ENCODE results near the gene NLGN2. TPM values are rescaled to one million over a fixed set of nuclear protein-coding genes. Genes with fewer than 3 reads are reported as not detected.

The NLGN2 gene
- total RNA-seq, 1 experiment from 2014 or later, result 76.7 TPM

- TF ChIP-seq E2F5 (CRISPR knock-in tag; IDR thresholded peaks at IDR 0.05) (0 out of 2 replicates have a peak, but pooled peaks have one; percentile 43), ESRRA (CRISPR knock-in tag; IDR thresholded peaks at IDR 0.05; ENCODE audit: borderline replicate concordance) (0 out of 2 replicates have a peak, but pooled peaks have one; percentile 22), FOXP1 (CRISPR knock-in tag; IDR thresholded peaks at IDR 0.05; ENCODE audit: borderline replicate concordance) (peak; percentile 66; the same call in 1 of the 2 replicates), ZNF512 (CRISPR knock-in tag; IDR thresholded peaks at IDR 0.05; ENCODE audit: borderline replicate concordance) (no peak), NFYB (CRISPR knock-in tag; conservative IDR thresholded peaks at IDR 0.05; ENCODE audit: low read depth) (peak; percentile 77)
- TF ChIP-seq, protein P1, sequence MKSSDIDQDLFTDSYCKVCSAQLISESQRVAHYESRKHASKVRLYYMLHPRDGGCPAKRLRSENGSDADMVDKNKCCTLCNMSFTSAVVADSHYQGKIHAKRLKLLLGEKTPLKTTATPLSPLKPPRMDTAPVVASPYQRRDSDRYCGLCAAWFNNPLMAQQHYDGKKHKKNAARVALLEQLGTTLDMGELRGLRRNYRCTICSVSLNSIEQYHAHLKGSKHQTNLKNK (CRISPR knock-in tag; IDR thresholded peaks at IDR 0.05), result no peak
Observed at GRCh38 chr17:7403977-7404736, 3.5 kb upstream of the NLGN2 start, which contains the start of gene TMEM256 (continued).

- peak; percentile 69 for DNase-seq (ENCODE audit: low spot score)
- TF ChIP-seq MYBL2 (CRISPR knock-in tag; IDR thresholded peaks at IDR 0.05) (peak; percentile 28; the same call in 1 of the 2 replicates), SP1 (CRISPR knock-in tag; conservative IDR thresholded peaks at IDR 0.05) (peak; percentile 27; the same call in 1 of the 2 replicates), FOXJ3 (CRISPR knock-in tag; IDR thresholded peaks at IDR 0.05; ENCODE audit: borderline replicate concordance) (no peak), AR (CRISPR knock-in tag; IDR thresholded peaks at IDR 0.05) (no peak)
- TF ChIP-seq, protein P2, sequence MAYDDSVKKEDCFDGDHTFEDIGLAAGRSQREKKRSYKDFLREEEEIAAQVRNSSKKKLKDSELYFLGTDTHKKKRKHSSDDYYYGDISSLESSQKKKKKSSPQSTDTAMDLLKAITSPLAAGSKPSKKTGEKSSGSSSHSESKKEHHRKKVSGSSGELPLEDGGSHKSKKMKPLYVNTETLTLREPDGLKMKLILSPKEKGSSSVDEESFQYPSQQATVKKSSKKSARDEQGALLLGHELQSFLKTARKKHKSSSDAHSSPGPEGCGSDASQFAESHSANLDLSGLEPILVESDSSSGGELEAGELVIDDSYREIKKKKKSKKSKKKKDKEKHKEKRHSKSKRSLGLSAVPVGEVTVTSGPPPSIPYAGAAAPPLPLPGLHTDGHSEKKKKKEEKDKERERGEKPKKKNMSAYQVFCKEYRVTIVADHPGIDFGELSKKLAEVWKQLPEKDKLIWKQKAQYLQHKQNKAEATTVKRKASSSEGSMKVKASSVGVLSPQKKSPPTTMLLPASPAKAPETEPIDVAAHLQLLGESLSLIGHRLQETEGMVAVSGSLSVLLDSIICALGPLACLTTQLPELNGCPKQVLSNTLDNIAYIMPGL (CRISPR knock-in tag; IDR thresholded peaks at IDR 0.05), result peak; percentile 6; the same call in 1 of the 2 replicates
- CTCF ChIA-PET, result interaction anchor here (0.6 to 3.3 kb wide), 23 partner anchors 10 to 284 kb away, joined by 3 to 59 read pairs (median 7); partner anchors contain the start of genes ACAP1, CHRNB1, NEURL4 and PLSCR3
Observed at GRCh38 chr17:7404737-7405349, 2.8 kb upstream of the NLGN2 start.

More at GRCh38 chr17:7404737-7405349, 2.8 kb upstream of the NLGN2 start:
- peak overlapping the region; percentile 84 for H3K4me3 Mint-ChIP-seq
- H3K27ac Mint-ChIP-seq, result 0 out of 2 replicates have a peak overlapping the region, but pooled peaks have one; percentile 45
- peaks cover 30% of the 10 kb centered on the region for H3K4me1 Mint-ChIP-seq
- no peaks in the 10 kb centered on the region; the same call in 1 of the 2 replicates for H3K27me3 Mint-ChIP-seq (ENCODE audit: low read depth)
- H3K36me3 Mint-ChIP-seq, result peaks cover 14% of the 10 kb centered on the region
- no peaks in the 10 kb centered on the region for H3K9me3 Mint-ChIP-seq
- no peak for ATAC-seq
- POLR2A ChIA-PET, result interaction anchor here (0.6 to 2.5 kb wide), 14 partner anchors 8 to 184 kb away, joined by 3 to 38 read pairs (median 4); partner anchors contain the start of genes CHRNB1, NEURL4, PLSCR3 and TMEM102

All from WTC11 (cell line).